Lower leg skin (tissue), 3 donors: ENCODE data around the gene HLA-DMB.
A peak's percentile ranks its signal among the peaks of the same experiment; 100 is the strongest.

ENCODE experiments used
- CTCF ChIP-seq, 3 donors: fragments of 450-650 bp; IDR thresholded peaks; one replicate each; pipeline ENCODE4 v1.5.1; 2016; ENCODE audit warnings: antibody characterized with exemption in 3 of 3, mild to moderate bottlenecking in 3 of 3, moderate library complexity in 2 of 3
- POLR2A ChIP-seq, 2 donors: fragments of 450-650 bp; IDR thresholded peaks; one replicate each; pipeline ENCODE4 v1.6.1; 2016 to 2017; ENCODE audit warnings: antibody characterized with exemption in 2 of 2, mild to moderate bottlenecking in 1 of 2, moderate library complexity in 1 of 2

- TF ChIP-seq CTCF (IDR thresholded peaks at IDR 0.05) (peak in 1 of 3 donors; percentile 79), POLR2A (IDR thresholded peaks at IDR 0.05) (no peak)
Observed at GRCh38 chr6:32984622-32985389, 44.0 kb upstream of the HLA-DMB start.
